Thoracic aorta (tissue), 2 donors: ENCODE data around the gene CDC20B. TPM values are rescaled to one million over a fixed set of nuclear protein-coding genes. Genes with fewer than 3 reads are reported as not detected.

ENCODE experiments used
- ATAC-seq: fragments of 150-250 bp; one replicate; pipeline ENCODE4 v1.8.0; 2017; ENCODE audit warnings: low read depth; ENCODE audit not compliant: insufficient number of reproducible peaks, low FRiP score
- DNase-seq: peaks from one replicate; pipeline ENCODE4 v3.0.0-alpha.2; 2020; ENCODE audit warnings: low spot score
- H3K27ac ChIP-seq, 2 donors: fragments of 200-600 bp; sonication (generic); 1 replicate in 1 of 2; 2 replicates in 1 of 2; pipeline ENCODE4 v1.5.1; 2016; ENCODE audit warnings: mild to moderate bottlenecking in 2 of 2, moderate library complexity in 2 of 2
- H3K27me3 ChIP-seq: fragments of 200-600 bp; sonication (generic); replicated peaks from 2 replicates; pipeline ENCODE4 v1.6.0; 2016; ENCODE audit warnings: mild to moderate bottlenecking; ENCODE audit not compliant: insufficient read depth
- H3K36me3 ChIP-seq: fragments of 200-600 bp; sonication (generic); one replicate; pipeline ENCODE4 v1.5.1; 2016
- H3K4me1 ChIP-seq, 2 donors: fragments of 200-600 bp; sonication (generic); 1 replicate in 1 of 2; 2 replicates in 1 of 2; pipeline versions ENCODE4 v1.5.1 to v1.6.0; 2016; ENCODE audit warnings: low read depth in 2 of 2, mild to moderate bottlenecking in 1 of 2; ENCODE audit not compliant: control insufficient read depth in 1 of 2
- H3K4me3 ChIP-seq: fragments of 200-600 bp; sonication (generic); 2 replicates; pipeline ENCODE4 v1.5.1; 2016; ENCODE audit warnings: mild to moderate bottlenecking
- H3K9me3 ChIP-seq: fragments of 200-600 bp; sonication (generic); 2 replicates; pipeline ENCODE4 v1.5.1; 2016
- total RNA-seq, 2 donors: library from RNA; depleted of rRNA; stranded (reverse); fragments of >200 nt; gene quantifications; one replicate each; pipeline versions ENCODE4 v1.1.0 to v1.2.3, GENCODE V29; 2016
- TF ChIP-seq, protein P1 (sequence below): fragments of 200-600 bp; sonication (generic); IDR thresholded peaks from one replicate; pipeline ENCODE4 v1.5.1; 2019; ENCODE audit warnings: antibody characterized with exemption

The CDC20B gene
- total RNA-seq, 2 donors from 2014 or later = not detected

GRCh38 chr5:55066277-55066676 lies 106.7 kb downstream of the CDC20B start:
- Histone ChIP-seq H3K4me3 (no peak overlapping the region), H3K36me3 (no peaks in the 10 kb centered on the region), H3K4me1 (no peaks in the 10 kb centered on the region), H3K9me3 (no peaks in the 10 kb centered on the region), H3K27ac (no peak overlapping the region), H3K27me3 (no peaks in the 10 kb centered on the region)
- TF ChIP-seq, protein P1, sequence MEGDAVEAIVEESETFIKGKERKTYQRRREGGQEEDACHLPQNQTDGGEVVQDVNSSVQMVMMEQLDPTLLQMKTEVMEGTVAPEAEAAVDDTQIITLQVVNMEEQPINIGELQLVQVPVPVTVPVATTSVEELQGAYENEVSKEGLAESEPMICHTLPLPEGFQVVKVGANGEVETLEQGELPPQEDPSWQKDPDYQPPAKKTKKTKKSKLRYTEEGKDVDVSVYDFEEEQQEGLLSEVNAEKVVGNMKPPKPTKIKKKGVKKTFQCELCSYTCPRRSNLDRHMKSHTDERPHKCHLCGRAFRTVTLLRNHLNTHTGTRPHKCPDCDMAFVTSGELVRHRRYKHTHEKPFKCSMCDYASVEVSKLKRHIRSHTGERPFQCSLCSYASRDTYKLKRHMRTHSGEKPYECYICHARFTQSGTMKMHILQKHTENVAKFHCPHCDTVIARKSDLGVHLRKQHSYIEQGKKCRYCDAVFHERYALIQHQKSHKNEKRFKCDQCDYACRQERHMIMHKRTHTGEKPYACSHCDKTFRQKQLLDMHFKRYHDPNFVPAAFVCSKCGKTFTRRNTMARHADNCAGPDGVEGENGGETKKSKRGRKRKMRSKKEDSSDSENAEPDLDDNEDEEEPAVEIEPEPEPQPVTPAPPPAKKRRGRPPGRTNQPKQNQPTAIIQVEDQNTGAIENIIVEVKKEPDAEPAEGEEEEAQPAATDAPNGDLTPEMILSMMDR = no peak
- no peak for DNase-seq
- no peak for ATAC-seq

GRCh38 chr5:55064523-55064922 lies 108.5 kb downstream of the CDC20B start:
- Histone ChIP-seq H3K36me3 (no peaks in the 10 kb centered on the region), H3K4me3 (no peak overlapping the region), H3K9me3 (no peaks in the 10 kb centered on the region), H3K27me3 (no peaks in the 10 kb centered on the region), H3K4me1 (no peaks in the 10 kb centered on the region), H3K27ac (no peak overlapping the region)
- TF ChIP-seq, protein P1 = no peak
- no peak for DNase-seq
- ATAC-seq = no peak

- H3K9me3 ChIP-seq = no peaks in the 10 kb centered on the region
- H3K4me1 ChIP-seq = no peaks in the 10 kb centered on the region
- no peak overlapping the region for H3K4me3 ChIP-seq
- no peak for DNase-seq
- H3K36me3 ChIP-seq = no peaks in the 10 kb centered on the region
- no peak overlapping the region for H3K27ac ChIP-seq
- TF ChIP-seq, protein P1 = no peak
- H3K27me3 ChIP-seq = no peaks in the 10 kb centered on the region
- no peak for ATAC-seq
Observed at GRCh38 chr5:55063899-55064298, 109.1 kb downstream of the CDC20B start.

- H3K9me3 ChIP-seq = no peaks in the 10 kb centered on the region
- ATAC-seq = no peak
Observed at GRCh38 chr5:55063220-55063863, 109.6 kb downstream of the CDC20B start.

More at GRCh38 chr5:55063220-55063863, 109.6 kb downstream of the CDC20B start:
- H3K27me3 ChIP-seq = no peaks in the 10 kb centered on the region
- TF ChIP-seq, protein P1 = no peak
- H3K4me1 ChIP-seq = no peaks in the 10 kb centered on the region
- no peaks in the 10 kb centered on the region for H3K36me3 ChIP-seq
- DNase-seq = no peak
- H3K4me3 ChIP-seq = no peak overlapping the region
- H3K27ac ChIP-seq = no peak overlapping the region

Other genes with a start within 250 kb of the CDC20B start
- 1 to 10 TPM; 1.8 to 3.9 TPM for gene ESM1, start 187.6 kb downstream of the CDC20B start, total RNA-seq
- gene GZMK, start 148.9 kb downstream of the CDC20B start, total RNA-seq = 1 to 10 TPM; 2.3 to 4.1 TPM
- 1 to 10 TPM; 1.1 to 1.6 TPM for gene GZMA, start 70.5 kb downstream of the CDC20B start, total RNA-seq
- 10 to 100 TPM; 39.2 to 52.8 TPM for gene GPX8, start 13.0 kb downstream of the CDC20B start, total RNA-seq
- gene MCIDAS, start 54.1 kb upstream of the CDC20B start, total RNA-seq = not detected
- under 1 TPM; 0.35 to 0.95 TPM for gene CCNO, start 60.4 kb upstream of the CDC20B start, total RNA-seq
- gene DHX29, start 134.5 kb upstream of the CDC20B start, total RNA-seq = 10 to 100 TPM; 29.5 to 35.6 TPM
- gene MTREX, start 134.8 kb upstream of the CDC20B start, total RNA-seq = 10 to 100 TPM; 42.4 to 61.6 TPM